K562 (cell line): Measurements from ENCODE around the gene GALNT5. TPM values are rescaled to one million over a fixed set of nuclear protein-coding genes. Genes with fewer than 3 reads are reported as not detected.

Experiments used
- ATF2 ChIP-seq: sonication (generic); formaldehyde crosslinking; IDR thresholded peaks from 2 replicates; pipeline ENCODE4 v1.8.1; 2022; ENCODE audit warnings: missing genetic modification reagents
- CGGBP1 ChIP-seq: fragments of 250-450 bp; sonication (Bioruptor Pico); IDR thresholded peaks from 2 replicates; pipeline ENCODE4 v1.9.0; 2021; ENCODE audit warnings: mild to moderate bottlenecking
- CREBBP ChIP-seq: IDR thresholded peaks from one replicate; pipeline ENCODE4 v1.6.1; 2012; ENCODE audit warnings: low read depth, mild to moderate bottlenecking, control low read depth, inconsistent platforms, low read length
- ELF1 ChIP-seq: fragments of 200-800 bp; sonication (Bioruptor generic); IDR thresholded peaks from 2 replicates; pipeline ENCODE4 v1.6.1; 2016; ENCODE audit warnings: missing genetic modification characterization, missing compliant biosample characterization
- ESRRA ChIP-seq: fragments of 450-650 bp; IDR thresholded peaks from 2 replicates; pipeline ENCODE4 v1.6.1; 2014; ENCODE audit warnings: low read depth, mild to moderate bottlenecking, moderate library complexity, borderline replicate concordance
- HNRNPLL ChIP-seq: fragments of 200-400 bp; formaldehyde crosslinking; IDR thresholded peaks from 2 replicates; pipeline ENCODE4 v1.6.1; 2017; ENCODE audit warnings: low read length, low read depth, mild to moderate bottlenecking; ENCODE audit not compliant: poor library complexity, severe bottlenecking
- ILK ChIP-seq: fragments of 450-650 bp; IDR thresholded peaks from 2 replicates; pipeline ENCODE4 v1.6.1; 2016; ENCODE audit warnings: missing genetic modification characterization, low read depth, mild to moderate bottlenecking, missing compliant biosample characterization, moderate library complexity, borderline replicate concordance
- JUND ChIP-seq, 2 experiments: IDR thresholded peaks; 2 replicates in 1 of 2; 3 replicates in 1 of 2; pipeline ENCODE4 v1.6.1; 2011; ENCODE audit warnings: borderline replicate concordance in 2 of 2, low read depth in 2 of 2, low read length in 2 of 2, improper control_type of control experiment in 1 of 2, missing biosample characterization in 1 of 2, missing genetic modification characterization in 1 of 2, missing genetic modification reagents in 1 of 2
- KLF1 ChIP-seq: fragments of 450-650 bp; IDR thresholded peaks from 2 replicates; pipeline ENCODE4 v1.6.1; 2016; ENCODE audit warnings: missing genetic modification characterization, missing compliant biosample characterization
- MAFG ChIP-seq: fragments of 450-650 bp; conservative IDR thresholded peaks from 2 replicates; pipeline ENCODE4 v1.6.1; 2016; ENCODE audit warnings: missing genetic modification characterization, missing compliant biosample characterization
- MAFK ChIP-seq: IDR thresholded peaks from 2 replicates; pipeline ENCODE4 v1.6.1; 2011; ENCODE audit warnings: low read length, improper control_type of control experiment
- MEF2A ChIP-seq: IDR thresholded peaks from 2 replicates; pipeline ENCODE4 v1.6.1; 2011; ENCODE audit warnings: low read depth, mild to moderate bottlenecking, low read length, moderate library complexity; ENCODE audit not compliant: control insufficient read depth
- MEIS2 ChIP-seq: fragments of 450-650 bp; IDR thresholded peaks from 2 replicates; pipeline ENCODE4 v1.6.1; 2014; ENCODE audit warnings: mild to moderate bottlenecking; ENCODE audit not compliant: partially characterized antibody
- MYBL2 ChIP-seq, 2 experiments: fragments of 450-650 bp in 1 of 2; sonication (generic) in 1 of 2; formaldehyde crosslinking in 1 of 2; IDR thresholded peaks; 2 replicates each; pipeline versions ENCODE4 v1.6.1 to v1.8.1; 2017 to 2022; ENCODE audit warnings: borderline replicate concordance in 1 of 2, inconsistent platforms in 1 of 2, low read depth in 1 of 2, mild to moderate bottlenecking in 1 of 2, missing genetic modification reagents in 1 of 2, moderate library complexity in 1 of 2
- NCOA6 ChIP-seq: fragments of 450-650 bp; IDR thresholded peaks from 2 replicates; pipeline ENCODE4 v1.6.1; 2017; ENCODE audit warnings: mild to moderate bottlenecking
- POLR2G ChIP-seq: fragments of 200-400 bp; formaldehyde crosslinking; IDR thresholded peaks from 2 replicates; pipeline ENCODE4 v1.6.1; 2017; ENCODE audit warnings: low read depth, mild to moderate bottlenecking, antibody characterized with exemption, low read length, moderate library complexity
- RBFOX2 ChIP-seq: fragments of 200-400 bp; formaldehyde crosslinking; IDR thresholded peaks from 2 replicates; pipeline ENCODE4 v1.6.1; 2017; ENCODE audit warnings: low read depth, mild to moderate bottlenecking, low read length, moderate library complexity
- SIX5 ChIP-seq, 2 experiments: IDR thresholded peaks; 2 replicates each; pipeline ENCODE4 v1.6.1; 2011; ENCODE audit warnings: low read length in 2 of 2, borderline replicate concordance in 1 of 2, low read depth in 1 of 2, mild to moderate bottlenecking in 1 of 2, moderate library complexity in 1 of 2; ENCODE audit not compliant: insufficient read depth in 1 of 2
- SMAD2 ChIP-seq: fragments of 150-350 bp; IDR thresholded peaks from 2 replicates; pipeline ENCODE4 v1.6.1; 2014; ENCODE audit warnings: low read depth, mild to moderate bottlenecking, low read length
- SP2 ChIP-seq: IDR thresholded peaks from 2 replicates; pipeline ENCODE4 v1.6.1; 2011; ENCODE audit warnings: mild to moderate bottlenecking, low read depth, low read length, moderate library complexity; ENCODE audit not compliant: poor library complexity, severe bottlenecking; ENCODE audit errors: extremely low read depth
- ZNF165 ChIP-seq: fragments of 250-450 bp; sonication (Bioruptor Pico); IDR thresholded peaks from 2 replicates; pipeline ENCODE4 v1.4.0; 2020; ENCODE audit warnings: borderline replicate concordance
- ZNF316 ChIP-seq: fragments of 450-650 bp; IDR thresholded peaks from 2 replicates; pipeline ENCODE4 v1.6.1; 2016
- ZNF431 ChIP-seq: sonication (generic); formaldehyde crosslinking; IDR thresholded peaks from 2 replicates; pipeline ENCODE4 v1.8.0; 2022; ENCODE audit warnings: mild to moderate bottlenecking, missing genetic modification reagents
- ZNF518B ChIP-seq: fragments of 250-450 bp; sonication (Bioruptor Pico); IDR thresholded peaks from 2 replicates; pipeline ENCODE4 v1.5.0; 2021; ENCODE audit warnings: mild to moderate bottlenecking, moderate library complexity
- polyA plus RNA-seq, 8 experiments: library from polyadenylated mRNA; depleted of rRNA in 4 of 8; stranded (reverse) in 5 of 8; unstranded in 3 of 8; fragments of >200 nt; fragmentation: Nextera tagmentation in 2 of 8; fragmentation: Illumina TruSeq in 1 of 8; extraction: Ambion mirVana in 2 of 8; extraction: Trizol in 1 of 8; gene quantifications; 2 replicates each; pipeline versions ENCODE4 v1.2.1 to v1.2.3, GENCODE V29; 2011 to 2014; ENCODE audit warnings: inconsistent platforms in 1 of 8, missing spikeins in 1 of 8
- total RNA-seq, 7 experiments: library from RNA; depleted of rRNA in 6 of 7; stranded (reverse); fragments of >200 nt in 6 of 7; fragmentation: Illumina TruSeq in 2 of 7; extraction: Trizol in 2 of 7; gene quantifications; 2 replicates each; pipeline versions ENCODE4 v1.2.1 to v1.2.3, GENCODE V29; 2011 to 2021; ENCODE audit warnings: low replicate concordance in 1 of 7

GALNT5 gene
- total and polyA plus RNA-seq, 9 of the 15 experiments (the other 6 are each of a cell fraction or from before 2014, with no cell fraction given): 21.6 to 73.0 (median 54.7) TPM

- no peak for TF ChIP-seq ZNF518B
- TF ChIP-seq RBFOX2: no peak
- no peak for TF ChIP-seq SIX5 (IDR thresholded peaks at IDR 0.05; ENCODE audit: borderline replicate concordance in 1 of 2, insufficient read depth in 1 of 2, low read depth in 1 of 2, low read length in 2 of 2)
- no peak for TF ChIP-seq KLF1
- TF ChIP-seq HNRNPLL: no peak
- TF ChIP-seq JUND (IDR thresholded peaks at IDR 0.05; ENCODE audit: borderline replicate concordance, low read depth, low read length): 0 out of 2 replicates have a peak, but pooled peaks have one; percentile 11
- TF ChIP-seq JUND (tag; IDR thresholded peaks at IDR 0.05; ENCODE audit: borderline replicate concordance, low read depth, low read length): no peak
- peak; percentile 59; the same call in 1 of the 2 replicates for TF ChIP-seq MAFK
- TF ChIP-seq ILK (tag): no peak
- TF ChIP-seq MAFG (tag): peak; percentile 82
- peak; percentile 89 for TF ChIP-seq ZNF316
- TF ChIP-seq SMAD2: no peak
- no peak for TF ChIP-seq MEF2A
- TF ChIP-seq SP2: no peak
- TF ChIP-seq POLR2G: no peak
- TF ChIP-seq MYBL2 (IDR thresholded peaks at IDR 0.05; ENCODE audit: low read depth): no peak
- no peak for TF ChIP-seq MYBL2 (CRISPR knock-in tag; IDR thresholded peaks at IDR 0.05; ENCODE audit: borderline replicate concordance)
- TF ChIP-seq ZNF431: no peak
- TF ChIP-seq ESRRA: peak; percentile 56; the same call in 1 of the 2 replicates
- TF ChIP-seq ATF2: no peak
- no peak for TF ChIP-seq CGGBP1 (CRISPR knock-in tag)
- no peak for TF ChIP-seq NCOA6
- TF ChIP-seq MEIS2: peak; percentile 79
- no peak for TF ChIP-seq CREBBP
- no peak for TF ChIP-seq ELF1 (tag)
- TF ChIP-seq ZNF165: no peak
Observed at GRCh38 chr2:157267476-157267875, 10.0 kb downstream of the GALNT5 start (continued).
